HCT116 (cell line): ENCODE results near the gene APLF. TPM values are rescaled to one million over a fixed set of nuclear protein-coding genes. Genes with fewer than 3 reads are reported as not detected.
"Not testable (repeated sequence)": the region's sequence is repeated elsewhere in the genome, so short reads cannot be mapped to it uniquely, and the experiment has no call there.

ENCODE experiments used
- ATAC-seq: fragments of 200-7000 bp; cut with Tn5 transposase; 2 replicates; pipeline ENCODE4 v1.9.1; 2020; ENCODE audit warnings: mild to moderate bottlenecking, moderate library complexity
- BruUV-seq: library from RNA; stranded (reverse); fragments of 400-500 nt; replicated peaks from 2 replicates; lab custom pipeline; 2021; lab: Mats Ljungman, UMichigan
- CTCF ChIA-PET: fragments of 300-600 bp; sonication (Branson Sonifier 250); formaldehyde crosslinking; loops from one replicate; lab custom pipeline; 2021; ENCODE audit warnings: antibody characterized with exemption; lab: Charles Lee
- POLR2A ChIA-PET: fragments of 300-600, 350-600 bp; sonication (Branson Sonifier 250); formaldehyde crosslinking; loops from one replicate; lab custom pipeline; 2021; ENCODE audit warnings: antibody characterized with exemption; lab: Charles Lee
- RAD21 ChIA-PET, 2 experiments: fragments of 300-600 bp; sonication (Branson Sonifier 250); formaldehyde crosslinking; loops; one replicate each; lab custom pipeline; 2023; ENCODE audit warnings: low total read pairs in 2 of 2; ENCODE audit not compliant: uncharacterized antibody in 2 of 2, unreplicated experiment in 2 of 2, low non-redundant PET in 1 of 2; lab: Charles Lee
- DNase-seq: peaks from one replicate; pipeline ENCODE4 v3.0.0-alpha.2; 2010; ENCODE audit warnings: low read depth, low spot score
- H2AFZ ChIP-seq: fragments of 200-600 bp; shearing (Covaris generic), sonication (generic); 2 replicates; pipeline ENCODE4 v1.6.1; 2017; ENCODE audit warnings: low read depth, mixed run types, mixed read lengths, antibody characterized with exemption, low read length; ENCODE audit not compliant: poor library complexity, severe bottlenecking
- H3K27ac ChIP-seq: 2 replicates; pipeline ENCODE4 v1.5.1; 2012; ENCODE audit warnings: low read depth, low read length
- H3K27me3 ChIP-seq: fragments of 200-600 bp; sonication (generic); 2 replicates; pipeline ENCODE4 v1.6.1; 2016; ENCODE audit warnings: mixed run types, low read length, mixed read lengths; ENCODE audit not compliant: insufficient read depth
- H3K36me3 ChIP-seq, 2 experiments: fragments of 200-500 bp in 1 of 2; fragments of 200-600 bp in 1 of 2; sonication (Bioruptor generic) in 1 of 2; sonication (generic) in 1 of 2; 2 replicates each; pipeline versions ENCODE4 v1.5.1 to v1.6.1; 2014 to 2016; ENCODE audit warnings: low read length in 2 of 2, inconsistent platforms in 1 of 2, mixed read lengths in 1 of 2, mixed run types in 1 of 2; ENCODE audit not compliant: insufficient read depth in 2 of 2, control insufficient read depth in 1 of 2
- H3K4me1 ChIP-seq, 2 experiments: fragments of 200-600 bp in 1 of 2; sonication (generic) in 1 of 2; 2 replicates each; pipeline versions ENCODE4 v1.5.1 to v1.6.1; 2012 to 2017; ENCODE audit warnings: low read length in 2 of 2, inconsistent platforms in 1 of 2, mild to moderate bottlenecking in 1 of 2, mixed read lengths in 1 of 2, mixed run types in 1 of 2, moderate library complexity in 1 of 2; ENCODE audit not compliant: insufficient read depth in 2 of 2, control insufficient read depth in 1 of 2
- H3K4me2 ChIP-seq: fragments of 200-600 bp; sonication (generic); 2 replicates; pipeline ENCODE4 v1.6.1; 2017; ENCODE audit warnings: mixed run types, low read length, mixed read lengths
- H3K4me3 ChIP-seq, 2 experiments: fragments of 200-600 bp in 1 of 2; sonication (generic) in 1 of 2; replicated peaks in 1 of 2; 2 replicates each; pipeline ENCODE4 v1.5.1; 2011 to 2016; ENCODE audit warnings: low read length in 2 of 2, control low read depth in 1 of 2, low read depth in 1 of 2, mild to moderate bottlenecking in 1 of 2, mixed read lengths in 1 of 2, mixed run types in 1 of 2
- H3K79me2 ChIP-seq: fragments of 200-600 bp; sonication (generic); 2 replicates; pipeline ENCODE4 v1.6.1; 2017; ENCODE audit warnings: mild to moderate bottlenecking, mixed run types, low read length, moderate library complexity, mixed read lengths; ENCODE audit not compliant: insufficient read depth
- H3K9ac ChIP-seq: fragments of 200-600 bp; sonication (generic); 2 replicates; pipeline ENCODE4 v1.6.1; 2016; ENCODE audit warnings: low read length, mixed read lengths
- H3K9me2 ChIP-seq: fragments of 200-600 bp; sonication (generic), shearing (Covaris generic); 2 replicates; pipeline ENCODE4 v1.6.1; 2017; ENCODE audit warnings: mixed run types, mild to moderate bottlenecking, moderate library complexity; ENCODE audit not compliant: insufficient read depth
- H3K9me3 ChIP-seq, 2 experiments: fragments of 200-500 bp in 1 of 2; fragments of 200-600 bp in 1 of 2; sonication (Bioruptor generic) in 1 of 2; sonication (generic) in 1 of 2; 2 replicates each; pipeline ENCODE4 v1.6.1; 2014 to 2017; ENCODE audit warnings: low read length in 2 of 2, mixed read lengths in 2 of 2, inconsistent platforms in 1 of 2, low read depth in 1 of 2, mild to moderate bottlenecking in 1 of 2, mixed run types in 1 of 2, moderate library complexity in 1 of 2; ENCODE audit not compliant: control insufficient read depth in 1 of 2, insufficient read depth in 1 of 2
- H4K20me1 ChIP-seq: fragments of 200-600 bp; sonication (generic), shearing (Covaris generic); 2 replicates; pipeline ENCODE4 v1.6.1; 2017; ENCODE audit warnings: mixed run types, mild to moderate bottlenecking, moderate library complexity; ENCODE audit not compliant: insufficient read depth
- CBX3 ChIP-seq: IDR thresholded peaks from 2 replicates; pipeline ENCODE4 v1.6.1; 2012; ENCODE audit warnings: low read depth
- SIN3A ChIP-seq: IDR thresholded peaks from 2 replicates; pipeline ENCODE4 v1.6.1; 2012; ENCODE audit warnings: low read depth
- intact Hi-C: fragments of 100-400 bp; cut with micrococcal nuclease; formaldehyde crosslinking; loops from 2 replicates; pipeline ENCODE4 v1.10.0; 2022
- total RNA-seq: library from RNA; stranded (reverse); gene quantifications from one replicate; pipeline ENCODE4 v1.2.1, GENCODE V29; 2021; ENCODE audit not compliant: unreplicated experiment

APLF gene
- total RNA-seq, 1 experiment from 2014 or later = 1.6 TPM

DNA sequence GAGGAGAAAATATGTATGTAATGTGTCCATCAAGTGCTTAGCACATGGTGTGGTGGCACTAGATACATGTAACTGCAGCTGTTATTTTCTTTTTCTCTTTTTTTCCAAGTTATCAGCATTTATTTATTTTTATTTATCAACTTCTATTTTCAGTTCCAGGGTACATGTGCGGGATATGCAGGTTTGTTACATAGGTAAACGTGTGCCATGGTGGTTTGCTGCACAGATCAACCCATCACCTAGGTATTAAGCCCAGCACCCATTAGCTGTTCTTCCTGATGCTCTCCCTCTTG is 128.1 kb downstream of the APLF start:
- H2AFZ ChIP-seq, H3K9me3 ChIP-seq, H3K9me2 ChIP-seq, H3K4me1 ChIP-seq, H4K20me1 ChIP-seq, H3K27me3 ChIP-seq, H3K79me2 ChIP-seq, BruUV-seq, DNase-seq, POLR2A ChIA-PET, intact Hi-C loops, H3K4me2 ChIP-seq, H3K36me3 ChIP-seq, H3K27ac ChIP-seq, H3K4me3 ChIP-seq, H3K9ac ChIP-seq: not testable (repeated sequence)
- ChIA-PET RAD21 (interaction anchor here (0.8 to 1.3 kb wide), 3 partner anchors 108 to 330 kb away, joined by 4 to 7 read pairs (median 5); no protein-coding TSS in a partner anchor), CTCF (interaction anchor here (0.5 to 2.4 kb wide), 30 partner anchors 8 to 330 kb away, joined by 3 to 26 read pairs (median 4); partner anchors contain the start of genes APLF and FBXO48)
- ATAC-seq = 0 out of 2 replicates have a peak, but pooled peaks have one; percentile 11

DNA sequence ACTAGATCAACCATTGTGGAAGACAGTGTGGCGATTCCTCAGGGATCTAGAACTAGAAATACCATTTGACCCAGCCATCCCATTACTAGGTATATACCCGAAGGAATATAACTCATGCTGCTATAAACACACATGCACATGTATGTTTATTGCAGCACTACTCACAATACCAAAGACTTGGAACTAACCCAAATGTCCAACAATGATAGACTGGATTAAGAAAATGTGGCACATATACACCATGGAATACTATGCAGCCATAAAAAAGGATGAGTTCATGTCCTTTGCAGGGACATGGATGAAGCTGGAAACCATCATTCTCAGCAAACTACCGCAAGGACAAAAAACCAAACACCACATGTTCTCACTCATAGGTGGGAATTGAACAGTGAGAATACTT is 133.1 kb downstream of the APLF start:
- H3K4me3 ChIP-seq, H3K9me2 ChIP-seq, H3K27ac ChIP-seq, POLR2A ChIA-PET, CTCF ChIA-PET, H3K79me2 ChIP-seq, H4K20me1 ChIP-seq, ATAC-seq, H3K9ac ChIP-seq, intact Hi-C loops, H3K4me1 ChIP-seq, H3K27me3 ChIP-seq, H2AFZ ChIP-seq, DNase-seq, H3K4me2 ChIP-seq, RAD21 ChIA-PET, H3K36me3 ChIP-seq, BruUV-seq: not testable (repeated sequence)
- peaks cover 0 to 11% of the 10 kb centered on the region in 2 experiments; a peak in 1 of 4 replicates for H3K9me3 ChIP-seq

DNA sequence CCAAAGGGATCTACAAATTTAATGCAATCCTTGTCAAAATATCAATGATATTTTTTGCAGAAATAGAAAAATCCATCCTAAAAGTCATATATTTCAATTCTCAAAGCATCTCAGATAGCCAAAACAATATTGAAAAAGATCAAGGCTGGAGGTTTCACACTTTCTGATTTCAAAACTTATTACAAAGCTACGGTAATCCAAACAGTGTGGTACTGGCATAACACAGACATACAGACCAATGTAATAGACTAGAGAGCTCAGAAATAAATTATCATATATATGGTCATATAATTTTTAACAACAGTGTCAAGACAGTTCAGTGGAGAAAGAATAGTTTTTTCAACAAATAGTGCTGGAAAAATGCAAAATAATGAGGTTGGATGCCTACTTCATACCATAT is 135.7 kb downstream of the APLF start:
- no peak for ATAC-seq
- Histone ChIP-seq H3K79me2 (no peaks in the 10 kb centered on the region), H4K20me1 (no peaks in the 10 kb centered on the region), H3K9ac (no peak overlapping the region), H2AFZ (no peak overlapping the region), H3K4me3 (no peak overlapping the region), H3K4me2 (no peak overlapping the region), H3K27me3 (no peaks in the 10 kb centered on the region), H3K36me3 (no peaks in the 10 kb centered on the region), H3K9me2 (no peaks in the 10 kb centered on the region), H3K27ac (no peak overlapping the region), H3K4me1 (no peaks in the 10 kb centered on the region), H3K9me3 (peaks cover 0 to 11% of the 10 kb centered on the region in 2 experiments; a peak in 1 of 4 replicates)
- RAD21 ChIA-PET = no interaction called here
- BruUV-seq = no TSS peak
- POLR2A ChIA-PET = no interaction called here
- intact Hi-C loops = no loop called here
- CTCF ChIA-PET = no interaction called here
- no peak for DNase-seq
- TF ChIP-seq SIN3A (no peak), CBX3 (0 out of 2 replicates have a peak, but pooled peaks have one; percentile 28)
